ENCODE measurements around the gene CATSPER3.

DNA sequence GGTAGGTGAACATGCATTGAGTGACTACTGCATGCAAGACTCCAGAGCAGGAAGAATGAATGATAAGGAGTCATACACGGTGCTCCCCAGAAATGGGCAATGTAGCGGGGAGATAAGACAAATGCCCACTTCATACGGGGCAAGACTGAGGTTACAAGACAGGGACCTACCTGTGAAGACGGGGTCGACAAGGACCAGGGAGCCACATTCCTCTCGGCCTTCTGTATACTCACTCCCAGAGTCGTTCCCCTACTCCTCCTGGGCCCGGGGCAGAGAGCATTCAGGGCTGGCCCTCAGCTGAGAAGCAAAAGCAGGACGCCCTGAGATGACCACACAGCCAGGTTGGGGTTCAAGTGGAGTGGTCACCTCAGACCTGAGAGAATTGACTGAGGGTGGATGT, 39.6 kb downstream of the CATSPER3 start:
- TF ChIP-seq EP300 (IDR thresholded peaks at IDR 0.05), result no peak
- no peak for TF ChIP-seq CTCF (IDR thresholded peaks at IDR 0.05)
- TF ChIP-seq POLR2A (IDR thresholded peaks at IDR 0.05), result no peak
- no peak for TF ChIP-seq POLR2AphosphoS5 (IDR thresholded peaks at IDR 0.05)

Measured in suprapubic skin (tissue), 4 donors.